Measurements from ENCODE around the gene HAPLN2. TPM values are rescaled to one million over a fixed set of nuclear protein-coding genes. Genes with fewer than 3 reads are reported as not detected.
A peak's percentile ranks its signal among the peaks of the same experiment; 100 is the strongest.

Gene HAPLN2
- total RNA-seq, 1 experiment from 2014 or later = 1.2 TPM

GRCh38 chr1:156673387-156674121 lies 54.3 kb downstream of the HAPLN2 start:
- DNase-seq (ENCODE audit: low spot score) = peak; percentile 92
- ChIA-PET POLR2A (interaction anchor here (0.9 to 6.5 kb wide), 7 partner anchors 10 to 55 kb away, joined by 3 to 150 read pairs (median 7); partner anchors contain the start of genes BCAN, CRABP2, ISG20L2 and METTL25B), CTCF (interaction anchor here (0.6 to 13.4 kb wide), 15 partner anchors 9 to 219 kb away, joined by 3 to 437 read pairs (median 4); partner anchors contain the start of genes CRABP2 and HAPLN2)
- peak; percentile 75 for ATAC-seq
- H3K4me3 Mint-ChIP-seq = peak overlapping the region; percentile 76
- peaks cover 19% of the 10 kb centered on the region for H3K27me3 Mint-ChIP-seq (ENCODE audit: low read depth)
- peaks cover 82% of the 10 kb centered on the region for H3K4me1 Mint-ChIP-seq
- TF ChIP-seq SMAD3 (CRISPR knock-in tag; IDR thresholded peaks at IDR 0.05; ENCODE audit: borderline replicate concordance) (0 out of 2 replicates have a peak, but pooled peaks have one; percentile 11), JAZF1 (CRISPR knock-in tag; IDR thresholded peaks at IDR 0.05) (no peak), FOXK1 (CRISPR knock-in tag; IDR thresholded peaks at IDR 0.05) (peak; percentile 83), ZBTB43 (CRISPR knock-in tag; IDR thresholded peaks at IDR 0.05) (peak; percentile 70; the same call in 1 of the 2 replicates), KAT7 (CRISPR knock-in tag; IDR thresholded peaks at IDR 0.05; ENCODE audit: borderline replicate concordance) (no peak), FOXP1 (CRISPR knock-in tag; IDR thresholded peaks at IDR 0.05; ENCODE audit: borderline replicate concordance) (0 out of 2 replicates have a peak, but pooled peaks have one; percentile 39), FOXJ3 (CRISPR knock-in tag; IDR thresholded peaks at IDR 0.05; ENCODE audit: borderline replicate concordance) (no peak), MAX (CRISPR knock-in tag; IDR thresholded peaks at IDR 0.05) (peak; percentile 71), ZNF232 (CRISPR knock-in tag; IDR thresholded peaks at IDR 0.05) (0 out of 2 replicates have a peak, but pooled peaks have one; percentile 37), NFATC4 (CRISPR knock-in tag; IDR thresholded peaks at IDR 0.05) (0 out of 2 replicates have a peak, but pooled peaks have one; percentile 55), STAT6 (CRISPR knock-in tag; conservative IDR thresholded peaks at IDR 0.05; ENCODE audit: low read depth) (no peak), ETV6 (CRISPR knock-in tag; IDR thresholded peaks at IDR 0.05) (peak; percentile 89), JUN (CRISPR knock-in tag; IDR thresholded peaks at IDR 0.05) (peak; percentile 95), SOX15 (CRISPR knock-in tag; IDR thresholded peaks at IDR 0.05) (no peak), AR (CRISPR knock-in tag; IDR thresholded peaks at IDR 0.05) (peak; percentile 64; the same call in 1 of the 2 replicates), SP1 (CRISPR knock-in tag; conservative IDR thresholded peaks at IDR 0.05) (peak; percentile 79), SMAD4 (CRISPR knock-in tag; IDR thresholded peaks at IDR 0.05) (0 out of 2 replicates have a peak, but pooled peaks have one; percentile 62), ZNF281 (CRISPR knock-in tag; IDR thresholded peaks at IDR 0.05) (0 out of 2 replicates have a peak, but pooled peaks have one; percentile 78), TEAD1 (CRISPR knock-in tag; IDR thresholded peaks at IDR 0.05) (peak; percentile 83; the same call in 1 of the 2 replicates), TEAD4 (CRISPR knock-in tag; IDR thresholded peaks at IDR 0.05) (peak; percentile 67; the same call in 1 of the 2 replicates)
- H3K9me3 Mint-ChIP-seq = peaks cover 11% of the 10 kb centered on the region
- H3K36me3 Mint-ChIP-seq = peaks cover 27% of the 10 kb centered on the region
- H3K27ac Mint-ChIP-seq = peak overlapping the region; percentile 97
